SU-DHL-6 (cell line): ENCODE results near the gene GAB2.

ENCODE experiments used
- H2AFZ ChIP-seq: fragments of 200-600 bp; sonication (generic); 2 replicates; pipeline ENCODE4 v1.6.1; 2014; ENCODE audit warnings: low read depth, mild to moderate bottlenecking, moderate library complexity, mixed read lengths, antibody characterized with exemption, low read length; ENCODE audit not compliant: severe bottlenecking
- H3F3A ChIP-seq: fragments of 200-600 bp; shearing (Covaris generic); 2 replicates; pipeline ENCODE4 v1.6.0; 2016; ENCODE audit warnings: antibody characterized with exemption, mild to moderate bottlenecking; ENCODE audit not compliant: insufficient read depth
- H3K27ac ChIP-seq: fragments of 200-600 bp; sonication (generic); 2 replicates; pipeline ENCODE4 v1.5.1; 2016; ENCODE audit warnings: low read depth, mild to moderate bottlenecking, low read length, moderate library complexity, mixed read lengths
- H3K27me3 ChIP-seq: fragments of 200-600 bp; sonication (generic), shearing (Covaris generic); 2 replicates; pipeline ENCODE4 v1.6.0; 2014; ENCODE audit warnings: mild to moderate bottlenecking, low read length
- H3K36me3 ChIP-seq: fragments of 200-600 bp; sonication (generic); 2 replicates; pipeline ENCODE4 v1.6.1; 2014; ENCODE audit warnings: mild to moderate bottlenecking, low read length, mixed read lengths
- H3K4me2 ChIP-seq: fragments of 300-600, 200-600 bp; shearing (Covaris generic), sonication (generic); 2 replicates; pipeline ENCODE4 v1.6.0; 2014; ENCODE audit warnings: low read length, low read depth, mild to moderate bottlenecking; ENCODE audit not compliant: poor library complexity, severe bottlenecking
- H3K4me3 ChIP-seq: fragments of 200-600 bp; sonication (generic); 2 replicates; pipeline ENCODE4 v1.5.1; 2014; ENCODE audit warnings: antibody characterized with exemption, low read length, mild to moderate bottlenecking, mixed read lengths; ENCODE audit not compliant: insufficient read depth, poor library complexity, severe bottlenecking
- H3K79me2 ChIP-seq: fragments of 200-600 bp; sonication (generic); 2 replicates; pipeline ENCODE4 v1.6.1; 2014; ENCODE audit warnings: mild to moderate bottlenecking, low read length, moderate library complexity; ENCODE audit not compliant: insufficient read depth
- H3K9ac ChIP-seq: fragments of 200-600 bp; sonication (generic); 2 replicates; pipeline ENCODE4 v1.7.0; 2014; ENCODE audit warnings: mild to moderate bottlenecking, low read length
- H3K9me2 ChIP-seq: fragments of 200-600 bp; sonication (generic); replicated peaks from 2 replicates; pipeline ENCODE4 v1.6.1; 2014; ENCODE audit warnings: low read length; ENCODE audit not compliant: insufficient read depth
- H3K9me3 ChIP-seq: fragments of 200-600 bp; sonication (generic); 2 replicates; pipeline ENCODE4 v1.6.1; 2014; ENCODE audit warnings: low read length, mixed read lengths; ENCODE audit not compliant: insufficient read depth
- H4K20me1 ChIP-seq: fragments of 200-600 bp; sonication (generic); 2 replicates; pipeline ENCODE4 v1.6.1; 2014; ENCODE audit warnings: low read depth, mild to moderate bottlenecking, antibody characterized with exemption, low read length, moderate library complexity, mixed read lengths
- CTCF ChIP-seq: fragments of 200-600 bp; sonication (generic); IDR thresholded peaks from one replicate; pipeline ENCODE4 v1.5.1; 2017; ENCODE audit warnings: antibody characterized with exemption, mild to moderate bottlenecking, low read length, moderate library complexity; ENCODE audit not compliant: insufficient read depth, poor library complexity, severe bottlenecking
- EZH2phosphoT487 ChIP-seq: fragments of 200-600 bp; sonication (generic), shearing (Covaris generic); conservative IDR thresholded peaks from 2 replicates; pipeline ENCODE4 v1.6.1; 2018; ENCODE audit warnings: mild to moderate bottlenecking, antibody characterized with exemption, low read length, moderate library complexity, mixed read lengths

Gene GAB2

GRCh38 chr11:78351193-78351592 lies 66.4 kb downstream of the GAB2 start:
- TF ChIP-seq EZH2phosphoT487 (no peak), CTCF (no peak)
- no peak overlapping the region for H2AFZ ChIP-seq
- no peaks in the 10 kb centered on the region for H3K79me2 ChIP-seq
- H4K20me1 ChIP-seq = no peaks in the 10 kb centered on the region
- no peaks in the 10 kb centered on the region for H3K27me3 ChIP-seq
- no peaks in the 10 kb centered on the region for H3F3A ChIP-seq
- H3K4me2 ChIP-seq = no peak overlapping the region
- no peak overlapping the region for H3K9ac ChIP-seq
- H3K36me3 ChIP-seq = no peaks in the 10 kb centered on the region
- no peak overlapping the region for H3K27ac ChIP-seq
- H3K4me3 ChIP-seq = no peak overlapping the region
- no peaks in the 10 kb centered on the region for H3K9me2 ChIP-seq
- no peaks in the 10 kb centered on the region for H3K9me3 ChIP-seq

GRCh38 chr11:78350646-78351165 lies 66.9 kb downstream of the GAB2 start:
- Histone ChIP-seq H3K36me3 (no peaks in the 10 kb centered on the region), H3K79me2 (no peaks in the 10 kb centered on the region), H3K9ac (no peak overlapping the region), H3K4me3 (no peak overlapping the region), H3K4me2 (no peak overlapping the region), H3K27ac (no peak overlapping the region), H3F3A (no peaks in the 10 kb centered on the region), H4K20me1 (no peaks in the 10 kb centered on the region), H2AFZ (no peak overlapping the region), H3K27me3 (no peaks in the 10 kb centered on the region), H3K9me2 (no peaks in the 10 kb centered on the region), H3K9me3 (no peaks in the 10 kb centered on the region)
- TF ChIP-seq EZH2phosphoT487 = no peak
- TF ChIP-seq CTCF = no peak

GRCh38 chr11:78350091-78350645 lies 67.5 kb downstream of the GAB2 start:
- Histone ChIP-seq H3F3A (no peaks in the 10 kb centered on the region), H3K4me2 (no peak overlapping the region), H3K4me3 (no peak overlapping the region), H3K36me3 (no peaks in the 10 kb centered on the region), H3K79me2 (no peaks in the 10 kb centered on the region), H3K9me2 (no peaks in the 10 kb centered on the region), H3K27ac (no peak overlapping the region), H4K20me1 (no peaks in the 10 kb centered on the region), H3K27me3 (no peaks in the 10 kb centered on the region), H2AFZ (no peak overlapping the region), H3K9me3 (no peaks in the 10 kb centered on the region), H3K9ac (no peak overlapping the region)
- TF ChIP-seq EZH2phosphoT487 = no peak
- TF ChIP-seq CTCF = no peak
